BLaER1 (cell line): ENCODE data around the gene PPFIBP2.
A peak's percentile ranks its signal among the peaks of the same experiment; 100 is the strongest.

Experiments
- H3K27ac ChIP-seq: shearing (Covaris generic); formaldehyde crosslinking; 2 replicates; pipeline ENCODE4 v1.8.1; 2022
- H3K27me3 ChIP-seq: shearing (Covaris generic); formaldehyde crosslinking; 2 replicates; pipeline ENCODE4 v1.8.1; 2022
- H3K36me3 ChIP-seq: shearing (Covaris generic); formaldehyde crosslinking; 2 replicates; pipeline ENCODE4 v1.8.1; 2022
- H3K4me1 ChIP-seq: shearing (Covaris generic); formaldehyde crosslinking; 2 replicates; pipeline ENCODE4 v1.8.1; 2022
- H3K4me2 ChIP-seq: shearing (Covaris generic); formaldehyde crosslinking; 2 replicates; pipeline ENCODE4 v1.8.1; 2022
- H3K4me3 ChIP-seq: shearing (Covaris generic); formaldehyde crosslinking; 2 replicates; pipeline ENCODE4 v1.8.1; 2022
- H3K9ac ChIP-seq: shearing (Covaris generic); formaldehyde crosslinking; 2 replicates; pipeline ENCODE4 v1.8.1; 2022
- H3K9me3 ChIP-seq: shearing (Covaris generic); formaldehyde crosslinking; 2 replicates; pipeline ENCODE4 v1.8.1; 2022
- H4K20me1 ChIP-seq: shearing (Covaris generic); formaldehyde crosslinking; 2 replicates; pipeline ENCODE4 v1.8.1; 2022
- Cebpa-rat ChIP-seq: shearing (Covaris generic); IDR thresholded peaks from 2 replicates; pipeline ENCODE4 v1.8.1; 2022

The PPFIBP2 gene

GRCh38 chr11:7495882-7496551, 17.8 kb upstream of the PPFIBP2 start:
- no peak for TF ChIP-seq Cebpa-rat
- H3K36me3 ChIP-seq = no peaks in the 10 kb centered on the region
- H3K27ac ChIP-seq = no peak overlapping the region
- H3K4me2 ChIP-seq = no peak overlapping the region
- H3K9ac ChIP-seq = no peak overlapping the region
- H3K27me3 ChIP-seq = no peaks in the 10 kb centered on the region
- H3K4me3 ChIP-seq = no peak overlapping the region
- no peaks in the 10 kb centered on the region for H3K9me3 ChIP-seq
- H3K4me1 ChIP-seq = peaks cover 10% of the 10 kb centered on the region; the same call in 1 of the 2 replicates
- no peaks in the 10 kb centered on the region for H4K20me1 ChIP-seq

- TF ChIP-seq Cebpa-rat = no peak
These were observed 15.6 kb upstream of the PPFIBP2 start for GRCh38 chr11:7498193-7498592.

GRCh38 chr11:7499081-7499480, 14.7 kb upstream of the PPFIBP2 start:
- Histone ChIP-seq H3K9ac (no peak overlapping the region), H3K4me1 (peaks cover 10% of the 10 kb centered on the region; the same call in 1 of the 2 replicates), H3K27me3 (no peaks in the 10 kb centered on the region), H3K27ac (no peak overlapping the region), H3K4me2 (no peak overlapping the region), H3K36me3 (no peaks in the 10 kb centered on the region), H4K20me1 (no peaks in the 10 kb centered on the region), H3K4me3 (no peak overlapping the region), H3K9me3 (no peaks in the 10 kb centered on the region)
- TF ChIP-seq Cebpa-rat = no peak

More at GRCh38 chr11:7498193-7498592, 15.6 kb upstream of the PPFIBP2 start:
- H4K20me1 ChIP-seq = no peaks in the 10 kb centered on the region
- H3K4me1 ChIP-seq = peaks cover 10% of the 10 kb centered on the region; the same call in 1 of the 2 replicates
- no peak overlapping the region for H3K27ac ChIP-seq
- no peaks in the 10 kb centered on the region for H3K27me3 ChIP-seq
- no peak overlapping the region for H3K9ac ChIP-seq
- no peak overlapping the region for H3K4me2 ChIP-seq
- no peaks in the 10 kb centered on the region for H3K9me3 ChIP-seq
- no peak overlapping the region for H3K4me3 ChIP-seq
- H3K36me3 ChIP-seq = no peaks in the 10 kb centered on the region

- no peak overlapping the region for H3K4me2 ChIP-seq
- no peaks in the 10 kb centered on the region for H3K9me3 ChIP-seq
- H3K4me1 ChIP-seq = peaks cover 10% of the 10 kb centered on the region; the same call in 1 of the 2 replicates
- H4K20me1 ChIP-seq = no peaks in the 10 kb centered on the region
- H3K27ac ChIP-seq = no peak overlapping the region
- H3K4me3 ChIP-seq = no peak overlapping the region
- no peak overlapping the region for H3K9ac ChIP-seq
- no peak for TF ChIP-seq Cebpa-rat
- H3K36me3 ChIP-seq = no peaks in the 10 kb centered on the region
- no peaks in the 10 kb centered on the region for H3K27me3 ChIP-seq
These were observed 13.5 kb upstream of the PPFIBP2 start for GRCh38 chr11:7500251-7500650.

- Histone ChIP-seq H3K9me3 (no peaks in the 10 kb centered on the region), H3K36me3 (no peaks in the 10 kb centered on the region), H3K4me1 (peaks cover 7% of the 10 kb centered on the region; the same call in 1 of the 2 replicates), H3K4me2 (no peak overlapping the region), H3K9ac (no peak overlapping the region), H3K4me3 (no peak overlapping the region), H3K27me3 (no peaks in the 10 kb centered on the region), H3K27ac (no peak overlapping the region), H4K20me1 (no peaks in the 10 kb centered on the region)
- TF ChIP-seq Cebpa-rat = no peak
These were observed 12.5 kb upstream of the PPFIBP2 start for GRCh38 chr11:7501251-7501650.

- Histone ChIP-seq H4K20me1 (no peaks in the 10 kb centered on the region), H3K4me2 (no peak overlapping the region), H3K4me3 (no peak overlapping the region), H3K9ac (no peak overlapping the region), H3K27ac (no peak overlapping the region), H3K27me3 (no peaks in the 10 kb centered on the region), H3K36me3 (no peaks in the 10 kb centered on the region), H3K9me3 (no peaks in the 10 kb centered on the region), H3K4me1 (peaks cover under 1% of the 10 kb centered on the region; the same call in 1 of the 2 replicates)
- no peak for TF ChIP-seq Cebpa-rat
These were observed 11.9 kb upstream of the PPFIBP2 start for GRCh38 chr11:7501894-7502293.

GRCh38 chr11:7506243-7506642, 7.6 kb upstream of the PPFIBP2 start:
- Histone ChIP-seq H3K4me2 (no peak overlapping the region), H3K9me3 (no peaks in the 10 kb centered on the region), H4K20me1 (no peaks in the 10 kb centered on the region), H3K4me3 (no peak overlapping the region), H3K27ac (no peak overlapping the region), H3K36me3 (no peaks in the 10 kb centered on the region), H3K27me3 (no peaks in the 10 kb centered on the region), H3K9ac (no peak overlapping the region), H3K4me1 (peaks cover 10% of the 10 kb centered on the region)
- TF ChIP-seq Cebpa-rat = no peak

- Histone ChIP-seq H3K4me3 (no peak overlapping the region), H4K20me1 (no peaks in the 10 kb centered on the region), H3K27ac (no peak overlapping the region), H3K36me3 (no peaks in the 10 kb centered on the region), H3K9me3 (no peaks in the 10 kb centered on the region), H3K4me1 (peaks cover 28% of the 10 kb centered on the region), H3K27me3 (no peaks in the 10 kb centered on the region), H3K9ac (no peak overlapping the region), H3K4me2 (no peak overlapping the region)
- TF ChIP-seq Cebpa-rat = no peak
These were observed 5.7 kb upstream of the PPFIBP2 start for GRCh38 chr11:7508087-7508486.

- no peaks in the 10 kb centered on the region for H3K36me3 ChIP-seq
- H3K4me1 ChIP-seq = peaks cover 38% of the 10 kb centered on the region
- no peak overlapping the region for H3K4me2 ChIP-seq
These were observed 3.8 kb upstream of the PPFIBP2 start for GRCh38 chr11:7509966-7510365.

GRCh38 chr11:7511401-7511800, 2.4 kb upstream of the PPFIBP2 start:
- no peaks in the 10 kb centered on the region for H3K36me3 ChIP-seq
- no peak overlapping the region for H3K4me3 ChIP-seq
- TF ChIP-seq Cebpa-rat = no peak
- H3K9me3 ChIP-seq = no peaks in the 10 kb centered on the region
- H3K9ac ChIP-seq = 0 out of 2 replicates have a peak overlapping the region, but pooled peaks have one; percentile 91
- peak overlapping the region; percentile 99 for H3K4me2 ChIP-seq
- H4K20me1 ChIP-seq = peaks cover 13% of the 10 kb centered on the region; the same call in 1 of the 2 replicates
- peaks cover 50% of the 10 kb centered on the region for H3K4me1 ChIP-seq
- peaks cover 5% of the 10 kb centered on the region; the same call in 1 of the 2 replicates for H3K27me3 ChIP-seq
- peak overlapping the region; percentile 99 for H3K27ac ChIP-seq

More at GRCh38 chr11:7509966-7510365, 3.8 kb upstream of the PPFIBP2 start:
- Histone ChIP-seq H3K4me3 (no peak overlapping the region), H3K27me3 (peaks cover 5% of the 10 kb centered on the region; the same call in 1 of the 2 replicates), H3K9me3 (no peaks in the 10 kb centered on the region), H3K9ac (no peak overlapping the region), H4K20me1 (no peaks in the 10 kb centered on the region; the same call in 1 of the 2 replicates), H3K27ac (no peak overlapping the region)
- TF ChIP-seq Cebpa-rat = no peak
